Upper lobe of left lung (tissue), 6 donors: ENCODE results near the gene ATG7. TPM values are rescaled to one million over a fixed set of nuclear protein-coding genes. Genes with fewer than 3 reads are reported as not detected.
"Not testable (repeated sequence)": the region's sequence is repeated elsewhere in the genome, so short reads cannot be mapped to it uniquely, and the experiment has no call there.

Source experiments
- ATAC-seq, 2 donors: fragments of 200-7000 bp; cut with Tn5 transposase; one replicate each; pipeline ENCODE4 v1.9.1; 2022; ENCODE audit warnings: mild to moderate bottlenecking in 2 of 2, moderate library complexity in 2 of 2; ENCODE audit not compliant: low FRiP score in 2 of 2
- DNase-seq, 2 donors: peaks; one replicate each; pipeline ENCODE4 v3.0.0-alpha.2; 2019 to 2020
- H3K27ac ChIP-seq, 4 donors: fragments of 200-600 bp; sonication (generic); one replicate each; pipeline ENCODE4 v1.5.1; 2016 to 2019
- H3K27me3 ChIP-seq, 4 donors: fragments of 200-600 bp; sonication (generic); one replicate each; pipeline ENCODE4 v1.5.1; 2017 to 2019
- H3K36me3 ChIP-seq, 4 donors: fragments of 200-600 bp; sonication (generic); one replicate each; pipeline ENCODE4 v1.5.1; 2016 to 2019
- H3K4me1 ChIP-seq, 4 donors: fragments of 200-600 bp; sonication (generic); one replicate each; pipeline ENCODE4 v1.5.1; 2018 to 2019
- H3K4me3 ChIP-seq, 4 donors: fragments of 200-600 bp; sonication (generic); one replicate each; pipeline ENCODE4 v1.5.1; 2017 to 2019; ENCODE audit warnings: mild to moderate bottlenecking in 2 of 4, moderate library complexity in 1 of 4
- H3K9me3 ChIP-seq, 4 donors: fragments of 200-600 bp; sonication (generic); one replicate each; pipeline ENCODE4 v1.5.1; 2018 to 2019
- CTCF ChIP-seq, 6 experiments: fragments of 450-650 bp in 4 of 6; fragments of 200-600 bp in 2 of 6; sonication (generic) in 2 of 6; IDR thresholded peaks; one replicate each; pipeline ENCODE4 v1.5.1; 2016 to 2019; ENCODE audit warnings: antibody characterized with exemption in 6 of 6
- EP300 ChIP-seq, 4 donors: sonication (generic); formaldehyde crosslinking; IDR thresholded peaks; one replicate each; pipeline ENCODE4 v1.5.1; 2017; ENCODE audit warnings: antibody characterized with exemption in 4 of 4, control low read depth in 2 of 4
- POLR2A ChIP-seq, 4 donors: fragments of 450-650 bp; IDR thresholded peaks; one replicate each; pipeline ENCODE4 v1.5.1; 2016 to 2017; ENCODE audit warnings: antibody characterized with exemption in 4 of 4, mild to moderate bottlenecking in 2 of 4
- POLR2AphosphoS5 ChIP-seq, 2 donors: sonication (generic); formaldehyde crosslinking; IDR thresholded peaks; one replicate each; pipeline ENCODE4 v1.5.1; 2017; ENCODE audit warnings: antibody characterized with exemption in 2 of 2
- WGBS, 2 donors: methylation state at CpG; one replicate each; pipeline ENCODE4 v1.1.5; 2017 to 2018; 5-methylcytosine and 5-hydroxymethylcytosine counted together
- total RNA-seq, 6 donors: library from RNA; depleted of rRNA in 4 of 6; stranded (reverse); fragments of >200 nt in 4 of 6; gene quantifications; one replicate each; pipeline versions ENCODE4 v1.1.0 to v1.2.1, GENCODE V29; 2016 to 2021
- donor health status: DM: no; HTN: no; CAD: no; lungs with moderate emphysema.
- donor health status: DM: no; HTN: yes; CAD: no; lungs with severe emphysema.

Gene ATG7
- total RNA-seq, 6 donors from 2014 or later, result 52.4 to 195 (median 74.1) TPM

- Histone ChIP-seq H3K36me3 (peaks cover 0 to 21% (median 3%) of the 10 kb centered on the region in 4 donors), H3K27ac (peak overlapping the region; percentile 16 to 83 (median 72)), H3K4me1 (peaks cover 14 to 38% (median 24%) of the 10 kb centered on the region in 4 donors), H3K27me3 (no peaks in the 10 kb centered on the region), H3K9me3 (no peaks in the 10 kb centered on the region), H3K4me3 (no peak overlapping the region)
- WGBS, 2 donors, result 76 to 81% methylated on average over 18 to 20 of the region's 20 CpGs
- DNase-seq (peak in 1 of 2 donors; percentile 43), ATAC-seq (peak; percentile 9 to 41)
- TF ChIP-seq POLR2AphosphoS5 (IDR thresholded peaks at IDR 0.05) (peak; percentile 66 to 78), EP300 (IDR thresholded peaks at IDR 0.05) (peak in 2 of 4 donors; percentile 12 to 64), POLR2A (IDR thresholded peaks at IDR 0.05) (no peak), CTCF (IDR thresholded peaks at IDR 0.05) (no peak)
These were observed 298.7 kb downstream of the ATG7 start for GRCh38 chr3:11570789-11571495.

GRCh38 chr3:11572660-11573059 is 300.5 kb downstream of the ATG7 start:
- DNase-seq, H3K27me3 ChIP-seq, H3K36me3 ChIP-seq, ATAC-seq, H3K9me3 ChIP-seq, H3K4me3 ChIP-seq, H3K27ac ChIP-seq: not testable (repeated sequence)
- peaks cover 14 to 38% (median 24%) of the 10 kb centered on the region in 4 donors for H3K4me1 ChIP-seq
- 95 to 99% methylated on average over 11 of the region's 11 CpGs for WGBS, 2 donors

- 89 to 91% methylated on average over 20 of the region's 20 CpGs for WGBS, 2 donors
- peaks cover 9 to 16% (median 13%) of the 10 kb centered on the region in 4 donors for H3K4me1 ChIP-seq
- no peaks in the 10 kb centered on the region for H3K9me3 ChIP-seq
- TF ChIP-seq EP300 (IDR thresholded peaks at IDR 0.05), result no peak
- TF ChIP-seq CTCF (IDR thresholded peaks at IDR 0.05), result no peak
- no peak for TF ChIP-seq POLR2AphosphoS5 (IDR thresholded peaks at IDR 0.05)
- TF ChIP-seq POLR2A (IDR thresholded peaks at IDR 0.05), result no peak
- H3K27me3 ChIP-seq, result no peaks in the 10 kb centered on the region
- DNase-seq (peak in 1 of 2 donors; percentile 37), ATAC-seq (no peak)
- peaks cover 0 to 10% (median 0%) of the 10 kb centered on the region in 4 donors for H3K36me3 ChIP-seq
- H3K27ac ChIP-seq, result no peak overlapping the region
- H3K4me3 ChIP-seq, result no peak overlapping the region
These were observed 302.9 kb downstream of the ATG7 start for GRCh38 chr3:11574981-11575669.

- no peaks in the 10 kb centered on the region for H3K9me3 ChIP-seq
- DNase-seq, result peak in 1 of 2 donors; percentile 42
- H3K27me3 ChIP-seq, result no peaks in the 10 kb centered on the region
- 90 to 91% methylated on average over 10 of the region's 10 CpGs for WGBS, 2 donors
- peaks cover 0 to 10% (median 0%) of the 10 kb centered on the region in 4 donors for H3K36me3 ChIP-seq
- H3K27ac ChIP-seq, result no peak overlapping the region
- TF ChIP-seq CTCF (IDR thresholded peaks at IDR 0.05) (no peak), POLR2AphosphoS5 (IDR thresholded peaks at IDR 0.05) (no peak), POLR2A (IDR thresholded peaks at IDR 0.05) (no peak), EP300 (IDR thresholded peaks at IDR 0.05) (no peak)
- no peak for ATAC-seq
- no peak overlapping the region for H3K4me3 ChIP-seq
- H3K4me1 ChIP-seq, result peaks cover 6 to 14% (median 8%) of the 10 kb centered on the region in 4 donors
These were observed 303.5 kb downstream of the ATG7 start for GRCh38 chr3:11575677-11576076.

GRCh38 chr3:11576453-11576852 is 304.3 kb downstream of the ATG7 start:
- no peak for TF ChIP-seq EP300 (IDR thresholded peaks at IDR 0.05)
- H3K9me3 ChIP-seq, result no peaks in the 10 kb centered on the region

More at GRCh38 chr3:11576453-11576852, 304.3 kb downstream of the ATG7 start:
- peaks cover 0 to 10% (median 0%) of the 10 kb centered on the region in 4 donors for H3K36me3 ChIP-seq
- ATAC-seq, result peak in 1 of 2 donors; percentile 36
- 71 to 80% methylated on average over 6 to 9 of the region's 9 CpGs for WGBS, 2 donors
- no peaks in the 10 kb centered on the region for H3K27me3 ChIP-seq
- H3K4me1 ChIP-seq, result peaks cover 8 to 14% (median 8%) of the 10 kb centered on the region in 4 donors
- H3K4me3 ChIP-seq, result no peak overlapping the region
- no peak for DNase-seq
- H3K27ac ChIP-seq, result no peak overlapping the region
